OCI-M1 (cell line): ENCODE results near the gene KIF11.
"Not testable (repeated sequence)": the region's sequence is repeated elsewhere in the genome, so short reads cannot be mapped to it uniquely, and the experiment has no call there.

Experiments
- DNase-seq: peaks from one replicate; lab custom pipeline; 2025; lab: John Stamatoyannopoulos, UW

The KIF11 gene

DNA sequence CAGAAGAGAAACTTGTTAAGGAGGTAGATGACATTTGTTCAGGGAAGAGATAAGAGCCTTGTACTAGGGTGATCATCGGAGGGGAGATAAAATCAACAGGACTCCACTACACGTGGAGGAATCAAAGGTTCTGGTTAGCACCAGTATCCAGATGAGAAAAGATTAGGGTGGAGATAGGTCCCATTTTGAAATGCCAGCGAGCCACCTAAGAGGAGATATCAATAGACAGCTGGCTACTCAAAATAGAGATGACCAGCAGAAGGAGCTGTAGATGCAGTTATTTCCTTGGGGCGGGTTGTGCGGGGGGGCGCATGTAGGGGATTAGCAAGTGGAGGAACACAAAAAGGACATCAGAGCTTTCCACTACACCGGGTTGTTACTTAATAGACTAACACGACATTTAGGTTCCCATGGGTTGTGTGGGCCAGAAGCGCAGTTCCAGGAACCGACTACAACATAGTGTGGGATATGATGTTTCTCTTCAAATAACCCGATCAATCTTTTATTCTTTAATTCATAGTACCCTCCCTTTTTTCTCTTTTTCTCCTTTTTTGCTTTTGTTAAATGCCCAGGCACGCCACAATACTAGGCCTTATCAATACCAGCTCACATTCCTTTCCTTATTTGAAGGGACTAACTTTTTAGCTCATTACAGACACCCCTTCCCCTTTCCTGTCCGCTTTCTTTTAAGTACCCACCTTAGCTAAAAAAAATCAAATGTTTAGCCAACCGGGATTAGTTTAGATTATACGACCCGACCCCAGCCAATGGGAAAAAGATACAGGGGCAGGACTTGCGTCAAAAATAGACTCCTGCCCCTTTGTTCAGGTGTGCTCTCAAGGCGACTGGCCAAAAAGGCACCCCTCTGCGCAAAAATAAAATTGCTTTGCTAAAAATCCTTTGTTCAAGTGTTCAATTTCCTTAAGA, 2.0 kb upstream of the KIF11 start:
- peak; percentile 92 for DNase-seq

- peak; percentile 97 for DNase-seq
Measured at GRCh38 chr10:92591550-92592022, 1.3 kb upstream of the KIF11 start.

GRCh38 chr10:92593619-92594588, 974 bp downstream of the KIF11 start:
- DNase-seq: peak; percentile 64

DNA sequence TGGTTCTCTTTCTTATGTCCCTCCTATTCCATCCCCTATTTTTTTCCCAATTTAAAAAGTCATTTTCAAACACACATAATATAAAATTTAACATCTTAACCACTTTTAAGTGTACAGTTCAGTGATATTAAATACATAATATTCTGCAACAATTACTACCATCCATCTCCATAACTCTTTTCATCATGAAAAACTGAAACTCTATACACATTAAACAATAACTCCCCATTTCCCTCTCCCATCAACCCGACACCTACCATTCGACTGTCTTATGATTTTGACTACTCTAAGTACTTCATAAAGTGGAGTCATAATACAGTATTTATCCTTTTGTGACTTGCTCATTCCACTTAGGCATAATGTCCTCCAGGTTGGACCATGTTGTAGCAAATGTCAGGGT, 2.6 kb downstream of the KIF11 start:
- no peak for DNase-seq

DNA sequence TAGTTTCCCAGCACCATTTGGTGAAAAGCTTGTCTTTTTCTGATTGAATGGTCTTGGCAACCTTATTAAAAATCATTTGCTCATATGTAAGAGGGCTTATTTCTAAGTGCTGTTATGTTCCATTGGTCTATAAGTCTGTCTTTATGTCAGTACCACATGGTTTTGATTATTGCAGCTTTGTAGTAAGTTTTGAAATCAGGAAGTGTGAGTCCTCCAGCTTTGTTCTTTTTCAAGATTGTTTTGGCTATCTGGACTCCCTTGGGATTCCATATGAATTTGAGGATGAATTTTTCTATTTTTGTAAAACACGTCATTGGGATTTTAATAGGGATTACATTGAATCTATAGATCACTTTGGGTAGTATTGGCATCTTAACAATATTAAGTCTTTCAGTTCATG, 5.4 kb downstream of the KIF11 start:
- no peak for DNase-seq

- no peak for DNase-seq
Measured at GRCh38 chr10:92604841-92605240, 11.9 kb downstream of the KIF11 start.

- DNase-seq: no peak
Measured at GRCh38 chr10:92615515-92615914, 22.6 kb downstream of the KIF11 start.

GRCh38 chr10:92619368-92619767, 26.4 kb downstream of the KIF11 start:
- DNase-seq: no peak

DNA sequence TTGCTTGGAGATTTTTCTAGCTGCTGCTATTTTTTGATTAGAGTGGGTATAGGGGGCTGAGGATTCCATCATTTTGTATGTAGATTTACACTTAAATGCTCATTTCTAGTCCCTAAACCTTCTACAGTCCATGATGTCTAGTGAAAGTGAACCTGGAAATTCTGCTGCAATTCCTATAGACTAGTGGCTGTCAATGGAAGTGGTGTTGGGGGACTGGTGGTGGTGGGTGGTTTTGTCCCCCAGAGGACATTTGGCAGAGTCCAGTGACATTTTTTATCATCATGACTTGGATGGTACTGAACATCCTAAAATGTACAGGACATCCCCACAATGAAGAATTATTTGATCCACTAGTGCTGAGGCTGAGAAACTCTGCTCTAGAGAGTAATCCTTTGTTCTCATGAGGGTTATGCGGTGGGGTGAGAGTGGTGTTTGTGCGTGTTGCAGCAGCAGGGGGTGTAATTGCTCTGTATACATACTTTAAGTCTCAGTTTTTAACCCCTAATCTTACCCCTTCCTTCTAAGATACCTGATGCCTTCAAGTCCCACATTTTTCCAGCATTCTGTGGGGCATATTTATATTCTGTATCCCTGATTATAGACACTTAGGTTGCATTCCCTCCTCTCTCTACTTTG, 35.0 kb downstream of the KIF11 start:
- no peak for DNase-seq

DNA sequence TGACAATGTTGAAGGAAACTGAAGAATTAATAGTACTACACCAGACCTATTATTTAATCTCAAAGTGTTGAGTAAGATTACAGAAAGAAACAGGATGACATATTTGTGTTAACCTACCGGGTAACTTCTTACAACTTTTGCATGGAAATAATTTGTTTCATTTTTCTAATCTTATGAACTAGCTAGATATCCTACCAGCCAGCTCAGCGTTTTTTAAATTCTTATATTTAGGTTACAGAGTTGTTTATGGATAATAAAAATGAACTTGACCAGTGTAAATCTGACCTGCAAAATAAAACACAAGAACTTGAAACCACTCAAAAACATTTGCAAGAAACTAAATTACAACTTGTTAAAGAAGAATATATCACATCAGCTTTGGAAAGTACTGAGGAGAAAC, 37.0 kb downstream of the KIF11 start:
- DNase-seq: no peak

DNA sequence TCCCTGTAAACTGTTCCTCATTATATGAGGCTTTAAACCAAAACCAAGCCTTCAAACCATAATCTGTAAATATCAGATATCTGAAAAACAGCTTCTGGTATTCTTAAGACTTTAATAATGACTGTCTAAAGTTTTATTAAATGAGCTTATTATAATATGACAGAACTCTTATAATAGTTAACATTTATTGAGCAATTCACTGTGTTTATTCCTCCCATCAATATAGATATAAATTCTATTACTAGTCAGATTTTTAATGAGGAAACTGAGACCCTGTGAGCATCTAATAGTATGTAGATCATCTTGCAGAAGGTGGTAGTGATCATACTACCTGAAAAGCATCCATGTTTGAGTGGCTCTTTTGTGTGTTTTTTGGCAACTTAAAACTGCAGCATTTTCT, 45.1 kb downstream of the KIF11 start:
- DNase-seq: no peak

GRCh38 chr10:92640107-92640506, 47.2 kb downstream of the KIF11 start:
- no peak for DNase-seq

- DNase-seq: no peak
Measured at GRCh38 chr10:92641492-92641891, 48.6 kb downstream of the KIF11 start.

DNA sequence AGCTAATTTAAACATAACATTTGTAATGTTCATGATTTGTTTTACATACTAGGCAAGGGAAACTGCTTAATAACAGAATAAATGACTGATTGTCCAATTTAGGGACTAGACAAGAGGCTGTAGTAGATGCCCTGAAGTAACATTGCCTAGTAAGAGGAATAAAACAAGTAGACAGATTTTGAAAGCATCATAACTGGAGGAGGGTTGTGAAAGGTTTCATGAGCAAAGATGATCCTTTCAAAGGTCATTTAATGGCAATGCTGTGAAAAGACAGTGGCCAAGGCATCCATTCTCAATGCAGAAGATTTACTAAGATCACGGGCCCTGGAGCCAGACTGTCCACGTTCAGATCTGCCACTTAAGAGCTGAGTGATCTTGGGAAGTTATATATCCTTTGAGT, 52.0 kb downstream of the KIF11 start:
- no peak for DNase-seq

GRCh38 chr10:92650864-92651263, 57.9 kb downstream of the KIF11 start:
- DNase-seq: not testable (repeated sequence)

DNA sequence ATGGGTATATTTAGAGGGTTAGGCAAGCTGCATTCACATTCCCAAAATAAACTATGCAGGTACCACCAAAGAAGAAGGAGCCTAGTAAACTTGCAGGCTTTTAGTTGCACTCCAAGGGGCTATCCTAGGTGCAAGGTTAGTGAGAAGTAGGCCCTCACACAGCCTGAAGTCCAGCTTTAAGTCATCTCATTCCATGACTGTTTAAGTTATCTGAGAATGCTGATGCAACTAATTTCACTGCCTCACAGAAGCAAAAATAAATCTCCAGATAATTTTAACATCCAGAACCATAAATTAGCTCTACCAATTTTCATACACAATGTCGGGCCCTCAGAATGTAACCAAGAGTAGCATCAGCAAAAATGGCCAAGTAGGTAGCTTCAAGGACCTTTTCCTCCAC, 62.5 kb downstream of the KIF11 start:
- no peak for DNase-seq

GRCh38 chr10:92656266-92656961, 63.5 kb downstream of the KIF11 start:
- DNase-seq: no peak

GRCh38 chr10:92657024-92657423, 64.1 kb downstream of the KIF11 start:
- DNase-seq: no peak

- DNase-seq: peak; percentile 65
Measured at GRCh38 chr10:92662848-92663247, 69.9 kb downstream of the KIF11 start.

GRCh38 chr10:92664322-92664721, 71.4 kb downstream of the KIF11 start:
- DNase-seq: no peak

DNA sequence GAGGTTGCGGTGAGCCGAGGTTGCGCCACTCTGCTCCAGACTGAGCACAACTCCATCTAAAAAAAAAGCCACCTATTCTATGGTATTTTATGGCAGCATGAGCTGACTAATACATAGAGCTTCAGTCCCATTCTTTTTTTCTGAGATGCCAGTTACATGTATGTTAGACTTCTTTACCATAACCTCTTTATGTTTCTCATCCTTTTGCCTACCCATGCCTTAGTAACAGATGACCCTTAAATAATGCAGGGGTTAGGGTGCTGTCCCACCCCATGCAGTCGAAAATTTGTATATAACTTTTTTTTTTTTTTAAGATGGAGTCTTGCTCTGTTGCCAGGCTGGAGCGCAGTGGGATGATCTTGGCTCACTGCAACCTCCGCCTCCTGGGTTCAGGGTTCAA, 74.1 kb downstream of the KIF11 start:
- no peak for DNase-seq

DNA sequence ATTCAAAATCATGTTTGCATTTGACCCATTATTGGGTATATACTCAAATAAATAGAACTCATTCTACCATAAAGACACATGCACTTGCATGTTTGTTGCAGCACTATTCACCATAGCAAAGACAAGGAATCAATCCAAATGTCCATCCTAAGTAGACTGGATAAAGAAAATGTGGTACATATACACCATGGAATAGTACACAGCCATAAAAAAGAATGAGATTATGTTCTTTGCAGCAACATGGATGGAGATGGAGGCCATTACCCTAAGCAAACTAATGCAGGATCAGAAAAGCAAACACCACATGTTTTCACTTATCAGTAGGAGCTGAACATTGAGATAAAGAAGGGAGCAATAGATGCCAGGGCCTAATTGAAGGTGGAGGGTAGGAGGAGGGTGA, 84.8 kb downstream of the KIF11 start:
- DNase-seq: no peak
